ENCODE results near the gene GPR132.

DNA sequence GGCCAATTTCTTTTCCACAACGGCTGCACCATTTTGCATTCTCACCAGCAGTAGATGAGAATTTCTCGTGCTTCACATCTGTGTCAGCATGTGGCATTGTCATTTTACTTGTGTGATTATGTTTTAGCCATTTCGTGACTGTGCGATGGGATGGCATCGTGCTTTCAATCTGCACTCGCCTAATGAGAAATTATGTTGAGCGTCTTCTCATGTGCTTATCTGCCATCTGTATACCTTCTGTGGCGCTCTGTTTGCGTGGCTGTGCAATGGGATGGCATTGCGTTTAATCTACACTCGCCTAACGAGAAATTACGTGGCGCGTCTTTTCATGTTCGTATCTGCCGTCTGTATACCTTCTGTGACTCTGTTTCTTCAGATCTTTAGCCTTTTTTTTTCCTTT, 14.9 kb upstream of the GPR132 start:
- TF ChIP-seq, protein P1, sequence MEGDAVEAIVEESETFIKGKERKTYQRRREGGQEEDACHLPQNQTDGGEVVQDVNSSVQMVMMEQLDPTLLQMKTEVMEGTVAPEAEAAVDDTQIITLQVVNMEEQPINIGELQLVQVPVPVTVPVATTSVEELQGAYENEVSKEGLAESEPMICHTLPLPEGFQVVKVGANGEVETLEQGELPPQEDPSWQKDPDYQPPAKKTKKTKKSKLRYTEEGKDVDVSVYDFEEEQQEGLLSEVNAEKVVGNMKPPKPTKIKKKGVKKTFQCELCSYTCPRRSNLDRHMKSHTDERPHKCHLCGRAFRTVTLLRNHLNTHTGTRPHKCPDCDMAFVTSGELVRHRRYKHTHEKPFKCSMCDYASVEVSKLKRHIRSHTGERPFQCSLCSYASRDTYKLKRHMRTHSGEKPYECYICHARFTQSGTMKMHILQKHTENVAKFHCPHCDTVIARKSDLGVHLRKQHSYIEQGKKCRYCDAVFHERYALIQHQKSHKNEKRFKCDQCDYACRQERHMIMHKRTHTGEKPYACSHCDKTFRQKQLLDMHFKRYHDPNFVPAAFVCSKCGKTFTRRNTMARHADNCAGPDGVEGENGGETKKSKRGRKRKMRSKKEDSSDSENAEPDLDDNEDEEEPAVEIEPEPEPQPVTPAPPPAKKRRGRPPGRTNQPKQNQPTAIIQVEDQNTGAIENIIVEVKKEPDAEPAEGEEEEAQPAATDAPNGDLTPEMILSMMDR (IDR thresholded peaks at IDR 0.05): no peak
- TF ChIP-seq POLR2A (IDR thresholded peaks at IDR 0.05): no peak

All from heart left ventricle (tissue), 13 donors.